ENCODE measurements around the gene SCARF1.

DNA sequence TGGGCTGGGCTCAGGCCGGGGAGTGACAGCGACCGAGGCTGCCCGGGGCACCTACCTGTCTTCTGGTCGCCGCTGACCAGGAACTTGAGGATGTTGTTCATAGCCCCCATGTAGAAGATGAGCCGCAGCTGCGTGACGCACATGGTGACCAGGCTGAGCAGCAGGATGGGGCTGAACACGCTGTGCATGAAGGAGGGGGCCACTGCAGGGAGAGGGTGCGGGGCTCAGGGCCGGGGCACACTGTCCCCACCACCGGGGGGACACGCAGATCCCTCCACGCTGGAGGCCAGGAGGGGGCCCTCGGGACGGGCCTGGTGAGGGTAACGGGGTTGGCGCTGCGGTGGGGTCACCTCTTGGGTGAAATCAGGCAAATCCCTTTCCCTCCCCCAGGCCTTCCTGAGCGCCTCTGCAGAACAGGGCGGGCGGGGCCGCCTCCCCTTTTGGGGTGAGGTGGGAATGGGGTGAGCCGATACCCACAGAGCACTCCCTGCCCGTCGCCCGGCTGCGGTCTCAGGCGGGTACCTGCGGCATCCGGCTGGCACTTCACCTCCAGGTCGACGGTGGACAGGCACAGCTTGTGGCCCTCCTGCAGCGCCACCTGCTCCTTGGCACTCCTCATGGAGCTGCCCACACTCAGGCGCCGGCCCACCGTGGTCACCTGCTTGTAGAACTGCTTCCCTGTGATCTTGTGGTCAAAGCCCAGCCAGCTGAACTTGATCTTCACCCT, 54.6 kb downstream of the SCARF1 start:
- TF ChIP-seq POLR2AphosphoS5 (IDR thresholded peaks at IDR 0.05; ENCODE audit: low read depth, low read length) (no peak), TAF1 (IDR thresholded peaks at IDR 0.05; ENCODE audit: low read depth, low read length) (no peak), POLR2A (IDR thresholded peaks at IDR 0.05; ENCODE audit: low read depth, low read length) (no peak)
